Adipocyte (in vitro differentiated cells): Measurements from ENCODE around the gene TCF7L1.
A peak's percentile ranks its signal among the peaks of the same experiment; 100 is the strongest.

Experiments
- DNase-seq: peaks from one replicate; pipeline ENCODE4 v3.0.0-alpha.2; 2015; ENCODE audit warnings: low read depth
- H3K27me3 ChIP-seq: replicated peaks from 2 replicates; pipeline ENCODE4 v1.7.0; 2013; ENCODE audit warnings: mild to moderate bottlenecking, low read length, moderate library complexity; ENCODE audit not compliant: control insufficient read depth, insufficient read depth
- H3K36me3 ChIP-seq: 2 replicates; pipeline ENCODE4 v1.7.0; 2013; ENCODE audit warnings: low read length, mild to moderate bottlenecking, moderate library complexity; ENCODE audit not compliant: control insufficient read depth, insufficient read depth, severe bottlenecking
- H3K4me1 ChIP-seq: 2 replicates; pipeline ENCODE4 v1.7.0; 2013; ENCODE audit warnings: mild to moderate bottlenecking, low read length, moderate library complexity; ENCODE audit not compliant: control insufficient read depth, insufficient read depth
- H3K4me3 ChIP-seq: 2 replicates; pipeline ENCODE4 v1.7.0; 2013; ENCODE audit warnings: mild to moderate bottlenecking, low read length, moderate library complexity
- H3K9ac ChIP-seq: 2 replicates; pipeline ENCODE4 v1.7.0; 2013; ENCODE audit warnings: mild to moderate bottlenecking, low read length, moderate library complexity
- H3K9me3 ChIP-seq: 2 replicates; pipeline ENCODE4 v1.7.0; 2013; ENCODE audit warnings: mild to moderate bottlenecking, low read length, moderate library complexity; ENCODE audit not compliant: control insufficient read depth

Gene TCF7L1

GRCh38 chr2:85164145-85164569 lies 31.0 kb downstream of the TCF7L1 start:
- H3K27me3 ChIP-seq, result no peaks in the 10 kb centered on the region
- H3K9ac ChIP-seq, result no peak overlapping the region
- no peaks in the 10 kb centered on the region for H3K36me3 ChIP-seq
- peaks cover 45% of the 10 kb centered on the region for H3K4me1 ChIP-seq
- no peak for DNase-seq
- no peaks in the 10 kb centered on the region for H3K9me3 ChIP-seq
- no peak overlapping the region for H3K4me3 ChIP-seq

- Histone ChIP-seq H3K9me3 (no peaks in the 10 kb centered on the region), H3K27me3 (no peaks in the 10 kb centered on the region), H3K4me1 (peaks cover 48% of the 10 kb centered on the region), H3K9ac (no peak overlapping the region), H3K36me3 (no peaks in the 10 kb centered on the region), H3K4me3 (no peak overlapping the region)
- no peak for DNase-seq
Observed at GRCh38 chr2:85165088-85165690, 32.0 kb downstream of the TCF7L1 start.

- Histone ChIP-seq H3K27me3 (no peaks in the 10 kb centered on the region), H3K4me3 (no peak overlapping the region), H3K36me3 (no peaks in the 10 kb centered on the region), H3K9ac (no peak overlapping the region), H3K4me1 (peaks cover 47% of the 10 kb centered on the region), H3K9me3 (no peaks in the 10 kb centered on the region)
- no peak for DNase-seq
Observed at GRCh38 chr2:85166021-85166420, 32.8 kb downstream of the TCF7L1 start.

GRCh38 chr2:85167479-85167878 lies 34.3 kb downstream of the TCF7L1 start:
- H3K36me3 ChIP-seq, result no peaks in the 10 kb centered on the region
- DNase-seq, result no peak
- H3K9ac ChIP-seq, result no peak overlapping the region
- H3K4me1 ChIP-seq, result peaks cover 33% of the 10 kb centered on the region
- no peak overlapping the region for H3K4me3 ChIP-seq
- H3K9me3 ChIP-seq, result no peaks in the 10 kb centered on the region
- H3K27me3 ChIP-seq, result no peaks in the 10 kb centered on the region

GRCh38 chr2:85168942-85169341 lies 35.8 kb downstream of the TCF7L1 start:
- H3K9ac ChIP-seq, result no peak overlapping the region
- H3K4me1 ChIP-seq, result peaks cover 20% of the 10 kb centered on the region
- H3K4me3 ChIP-seq, result no peak overlapping the region
- H3K27me3 ChIP-seq, result no peaks in the 10 kb centered on the region
- DNase-seq, result no peak
- no peaks in the 10 kb centered on the region for H3K9me3 ChIP-seq
- no peaks in the 10 kb centered on the region for H3K36me3 ChIP-seq

DNA sequence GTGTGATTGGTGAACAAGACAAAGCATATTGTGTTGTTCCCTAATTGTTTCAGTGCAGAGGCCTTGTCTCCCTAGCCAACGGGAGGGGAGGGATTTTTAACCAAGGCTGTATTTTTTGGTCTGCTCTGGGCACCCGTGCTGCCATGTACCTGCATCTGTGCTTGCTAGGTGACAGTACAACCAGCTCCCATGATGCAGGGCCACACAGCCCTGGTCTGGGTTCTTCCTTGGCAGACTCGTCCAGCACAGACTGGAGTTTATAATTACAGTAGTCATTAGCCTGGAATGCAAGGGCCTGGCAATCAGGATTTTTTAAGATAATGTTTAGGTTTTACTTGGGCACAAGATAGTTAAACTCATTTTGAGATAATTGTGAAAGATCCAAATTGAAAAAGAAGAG lies 36.4 kb downstream of the TCF7L1 start:
- peaks cover 21% of the 10 kb centered on the region for H3K4me1 ChIP-seq
- H3K27me3 ChIP-seq, result no peaks in the 10 kb centered on the region
- H3K36me3 ChIP-seq, result no peaks in the 10 kb centered on the region
- H3K9ac ChIP-seq, result no peak overlapping the region
- H3K9me3 ChIP-seq, result no peaks in the 10 kb centered on the region
- no peak overlapping the region for H3K4me3 ChIP-seq
- DNase-seq, result no peak

DNA sequence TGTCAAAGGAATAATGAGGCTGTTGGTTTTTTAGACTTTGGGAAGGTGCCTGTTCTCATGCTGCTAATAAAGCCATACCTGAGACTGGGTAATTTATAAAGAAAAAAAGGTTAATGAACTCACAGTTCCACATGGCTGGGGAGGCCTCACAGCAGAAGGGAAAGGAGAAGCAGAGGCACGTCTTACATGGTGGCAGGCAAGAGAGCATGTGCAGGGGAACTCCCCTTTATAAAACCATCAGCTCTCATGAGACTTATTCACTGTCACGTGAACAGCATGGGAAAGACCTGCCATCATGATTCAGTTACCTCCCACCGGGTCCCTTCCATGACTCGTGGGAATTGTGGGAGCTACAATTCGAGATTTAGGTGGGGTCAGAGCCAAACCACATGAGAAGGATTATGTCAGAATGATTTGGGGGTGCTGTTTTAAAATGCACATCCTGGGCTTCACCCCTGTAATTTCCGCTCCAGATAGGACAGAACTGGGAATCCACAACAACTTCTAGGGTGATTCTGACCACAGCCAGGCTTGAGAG lies 37.8 kb downstream of the TCF7L1 start:
- no peaks in the 10 kb centered on the region for H3K9me3 ChIP-seq
- no peaks in the 10 kb centered on the region for H3K36me3 ChIP-seq
- no peak overlapping the region for H3K4me3 ChIP-seq
- H3K27me3 ChIP-seq, result no peaks in the 10 kb centered on the region
- DNase-seq, result no peak
- no peak overlapping the region for H3K9ac ChIP-seq
- peaks cover 22% of the 10 kb centered on the region for H3K4me1 ChIP-seq

DNA sequence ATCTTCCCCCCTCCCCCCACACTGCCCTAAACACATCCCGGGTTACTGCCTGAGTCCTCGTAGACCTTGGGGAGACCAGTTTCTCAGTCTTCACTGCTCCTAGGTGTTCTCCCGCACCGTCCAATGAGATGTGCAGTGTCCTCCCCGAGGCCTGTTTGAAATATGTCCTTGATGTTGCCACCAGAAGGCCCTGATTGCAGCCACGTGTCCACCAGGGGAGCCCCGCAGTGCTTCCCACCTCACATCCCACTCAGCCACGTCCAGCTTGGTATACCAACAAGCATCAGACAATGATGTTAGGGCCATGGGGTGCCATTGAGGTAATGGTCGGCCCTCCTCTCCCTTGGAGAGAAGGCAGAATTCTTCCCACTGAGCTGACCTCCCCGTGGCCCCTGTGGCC lies 38.7 kb downstream of the TCF7L1 start:
- no peak for DNase-seq
- no peak overlapping the region for H3K4me3 ChIP-seq
- H3K9ac ChIP-seq, result no peak overlapping the region
- no peaks in the 10 kb centered on the region for H3K9me3 ChIP-seq
- peaks cover 25% of the 10 kb centered on the region for H3K4me1 ChIP-seq
- H3K36me3 ChIP-seq, result no peaks in the 10 kb centered on the region
- H3K27me3 ChIP-seq, result no peaks in the 10 kb centered on the region

DNA sequence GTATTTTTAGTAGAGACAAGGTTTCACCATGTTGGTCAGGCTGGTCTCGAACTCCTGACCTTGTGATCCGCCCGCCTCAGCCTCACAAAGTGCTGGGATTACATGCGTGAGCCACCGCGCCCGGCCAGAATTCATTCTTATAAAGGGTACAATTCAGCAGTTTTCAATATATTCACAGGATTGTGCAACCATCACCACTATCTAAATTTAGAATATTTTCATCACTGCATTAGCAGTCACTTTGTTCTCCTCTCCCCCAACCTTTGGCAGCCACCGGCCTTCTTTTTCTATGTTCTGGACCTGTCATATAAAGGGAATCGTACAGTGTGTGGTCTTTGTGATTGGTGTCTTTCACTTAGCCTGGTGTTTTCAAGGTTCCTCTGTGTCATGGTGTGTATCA lies 40.7 kb downstream of the TCF7L1 start:
- no peak overlapping the region for H3K4me3 ChIP-seq
- H3K9me3 ChIP-seq, result no peaks in the 10 kb centered on the region
- H3K27me3 ChIP-seq, result no peaks in the 10 kb centered on the region
- H3K4me1 ChIP-seq, result peaks cover 25% of the 10 kb centered on the region
- H3K9ac ChIP-seq, result no peak overlapping the region
- DNase-seq, result peak; percentile 45
- no peaks in the 10 kb centered on the region for H3K36me3 ChIP-seq

DNA sequence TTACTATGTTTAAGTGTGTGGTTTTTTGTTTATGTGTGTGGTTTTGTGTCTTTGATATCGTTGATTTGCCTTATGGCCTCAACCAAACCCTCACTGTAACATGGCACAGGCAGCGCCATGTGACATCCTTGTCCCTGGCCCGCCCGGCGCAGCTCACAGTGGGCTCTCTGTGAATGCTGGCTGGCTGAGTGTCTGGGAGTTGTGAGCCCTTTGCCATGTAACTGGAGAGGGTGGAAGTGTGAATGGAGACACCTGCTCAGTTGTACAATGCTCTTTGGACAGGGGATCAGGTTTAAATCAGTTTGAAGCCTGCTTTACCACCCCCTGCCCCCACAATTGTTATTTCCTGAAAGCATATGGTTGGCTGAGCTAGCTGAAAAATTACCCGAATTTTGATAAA lies 41.8 kb downstream of the TCF7L1 start:
- DNase-seq, result no peak
- Histone ChIP-seq H3K9me3 (no peaks in the 10 kb centered on the region), H3K36me3 (no peaks in the 10 kb centered on the region), H3K27me3 (no peaks in the 10 kb centered on the region), H3K4me3 (no peak overlapping the region), H3K9ac (no peak overlapping the region), H3K4me1 (peaks cover 24% of the 10 kb centered on the region)

DNA sequence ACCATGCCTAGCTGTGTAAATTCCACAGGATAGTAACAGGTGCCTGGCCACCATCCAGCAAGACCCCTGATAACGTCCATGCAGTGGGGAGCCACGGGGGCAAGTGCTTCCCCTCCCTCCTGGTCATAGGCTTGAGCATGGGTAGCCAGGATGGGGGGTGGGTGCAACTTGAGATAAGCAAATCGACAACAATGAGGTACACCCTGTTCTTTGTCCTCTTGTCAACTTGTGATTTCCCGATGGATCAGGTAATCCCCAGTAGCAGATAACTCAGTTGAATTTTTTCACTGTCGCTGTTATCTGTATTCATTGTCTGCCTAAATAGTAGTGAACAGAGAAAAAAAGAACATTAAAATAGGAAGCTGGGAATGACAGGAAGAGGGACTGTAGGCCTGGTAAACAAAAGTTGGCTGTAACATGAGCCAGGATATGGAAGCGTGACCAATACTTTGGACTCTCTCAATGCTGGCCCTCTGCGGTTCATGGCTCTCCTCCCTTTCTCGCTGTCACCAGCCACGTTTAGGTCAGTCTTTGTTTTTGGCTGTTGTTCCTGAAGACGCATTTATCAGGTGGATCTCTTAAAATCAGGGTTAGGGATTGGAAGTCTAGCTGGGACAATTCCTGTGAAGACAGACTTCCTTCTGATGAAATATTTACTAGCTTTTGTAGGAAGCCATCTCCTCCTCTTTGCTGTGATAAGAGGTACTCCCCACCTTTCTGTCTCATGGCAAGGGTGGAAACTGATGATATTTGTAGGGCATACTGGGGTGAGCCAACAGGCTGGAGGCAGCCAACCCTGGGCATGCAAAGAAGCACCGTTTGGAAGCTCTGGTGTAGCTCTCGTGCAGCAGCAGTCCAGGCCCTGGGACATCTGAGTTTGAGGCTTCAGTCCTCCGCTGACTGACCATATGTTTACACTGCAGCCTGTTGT lies 42.4 kb downstream of the TCF7L1 start:
- peaks cover 19% of the 10 kb centered on the region for H3K4me1 ChIP-seq
- DNase-seq, result peak; percentile 76
- H3K9me3 ChIP-seq, result no peaks in the 10 kb centered on the region
- H3K4me3 ChIP-seq, result peak overlapping the region; percentile 29
- no peaks in the 10 kb centered on the region for H3K36me3 ChIP-seq
- H3K9ac ChIP-seq, result no peak overlapping the region
- H3K27me3 ChIP-seq, result no peaks in the 10 kb centered on the region
